NCI-H2107 treated with DMSO at 0.1 percent for 48 hours (cell line): ENCODE measurements around the gene DTX2.
"Not testable (repeated sequence)": the region's sequence is repeated elsewhere in the genome, so short reads cannot be mapped to it uniquely, and the experiment has no call there.

Source experiments
- DNase-seq: peaks from one replicate; lab custom pipeline; 2025; ENCODE audit not compliant: unreplicated experiment; lab: John Stamatoyannopoulos, UW

Gene DTX2

DNA sequence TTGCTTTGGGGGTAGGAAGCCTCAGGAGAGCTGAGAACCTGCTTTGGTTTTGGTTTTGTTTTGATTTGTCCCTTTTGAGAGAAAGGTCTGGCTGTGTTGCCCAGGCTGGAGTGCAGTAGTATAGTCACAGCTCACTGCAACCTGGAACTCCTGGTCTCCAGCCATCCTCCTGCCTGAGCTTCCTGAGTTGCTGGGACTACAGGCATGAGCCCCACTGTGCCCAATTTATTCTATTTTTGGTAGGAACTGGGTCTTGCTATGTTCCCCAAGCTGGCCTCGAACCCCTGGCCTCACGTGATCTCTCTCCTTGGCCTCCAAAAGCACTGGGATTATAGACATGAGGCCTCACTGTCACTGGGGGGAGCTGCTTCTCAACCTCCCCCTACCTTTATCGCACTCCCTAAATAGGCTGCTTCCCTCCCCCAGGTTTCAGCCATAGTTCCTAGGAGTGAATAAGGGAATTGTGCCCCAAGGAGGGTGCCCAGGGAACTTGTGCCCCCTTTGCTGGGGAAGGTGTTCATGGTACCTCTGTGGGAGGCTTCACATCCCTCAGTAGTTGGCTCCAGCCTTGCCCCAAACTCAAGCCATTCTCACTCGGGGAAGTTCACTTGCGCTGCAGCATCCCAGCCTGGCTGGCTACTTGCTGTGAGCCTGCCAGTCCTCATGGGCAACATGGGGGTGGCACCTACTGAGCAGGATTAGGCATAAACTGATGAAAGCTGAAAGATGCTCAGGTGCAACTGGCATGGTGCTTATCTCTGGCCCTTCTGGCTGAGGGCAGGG is 18.7 kb upstream of the DTX2 start:
- DNase-seq: not testable (repeated sequence)

DNA sequence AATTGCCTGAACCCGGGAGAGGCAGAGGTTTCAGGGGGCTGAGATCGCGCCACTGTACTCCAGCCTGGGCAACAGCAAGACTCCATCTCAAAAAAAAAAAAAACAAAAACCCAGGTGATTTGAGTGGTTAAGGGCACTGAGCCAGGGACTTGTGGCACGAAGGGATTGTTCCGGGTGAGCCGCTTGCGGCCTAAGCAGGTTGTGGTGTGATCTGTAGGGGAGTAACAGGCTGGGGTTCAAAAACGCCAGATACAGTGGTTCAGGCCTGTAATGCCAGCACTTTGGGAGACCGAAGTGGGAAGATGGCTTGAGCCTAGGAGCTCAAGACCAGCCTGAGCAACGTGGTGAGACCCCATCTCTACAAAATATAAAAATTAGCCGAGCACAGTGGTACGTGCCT is 17.7 kb upstream of the DTX2 start:
- not testable (repeated sequence) for DNase-seq

DNA sequence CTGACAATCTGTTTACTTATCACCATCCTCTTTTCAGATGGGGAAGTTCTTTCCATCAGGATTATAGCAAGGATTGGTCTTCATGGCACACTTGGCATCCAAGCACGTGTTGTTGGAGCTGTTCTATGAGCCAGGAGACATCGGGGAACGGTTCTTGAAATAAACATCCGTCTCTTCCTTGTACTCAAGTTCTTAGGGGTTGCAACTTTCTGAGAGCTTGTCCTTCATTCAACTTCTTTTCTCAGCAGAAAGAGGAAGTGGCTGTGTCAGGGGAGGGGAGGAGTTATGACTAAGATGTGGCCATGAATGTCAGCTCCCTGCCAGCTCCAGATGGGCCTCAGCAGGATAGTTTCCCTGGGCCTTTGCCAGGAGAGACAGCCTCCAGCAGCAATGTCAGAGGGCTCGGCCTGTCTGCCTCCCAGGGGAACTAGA is 15.9 kb upstream of the DTX2 start:
- not testable (repeated sequence) for DNase-seq

DNA sequence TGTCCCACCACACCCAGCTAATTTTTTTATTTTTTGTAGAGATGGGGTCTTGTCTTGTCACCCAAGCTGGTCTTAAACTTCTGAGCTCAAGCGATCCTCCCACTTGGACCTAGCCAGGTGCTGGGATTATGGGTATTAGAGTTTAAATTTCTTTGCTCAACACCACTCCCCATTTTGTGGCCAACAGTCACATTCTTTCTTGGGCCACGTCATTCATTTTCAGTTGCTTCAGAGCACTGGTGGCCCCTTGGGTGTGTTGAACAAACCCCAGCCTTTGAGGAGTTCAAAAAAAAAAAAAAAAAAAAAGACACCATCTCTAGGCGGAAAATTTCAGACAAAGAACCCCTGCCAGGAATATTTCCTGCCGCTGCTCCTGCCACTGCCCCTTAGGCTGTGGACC is 4.5 kb upstream of the DTX2 start:
- DNase-seq: not testable (repeated sequence)

DNA sequence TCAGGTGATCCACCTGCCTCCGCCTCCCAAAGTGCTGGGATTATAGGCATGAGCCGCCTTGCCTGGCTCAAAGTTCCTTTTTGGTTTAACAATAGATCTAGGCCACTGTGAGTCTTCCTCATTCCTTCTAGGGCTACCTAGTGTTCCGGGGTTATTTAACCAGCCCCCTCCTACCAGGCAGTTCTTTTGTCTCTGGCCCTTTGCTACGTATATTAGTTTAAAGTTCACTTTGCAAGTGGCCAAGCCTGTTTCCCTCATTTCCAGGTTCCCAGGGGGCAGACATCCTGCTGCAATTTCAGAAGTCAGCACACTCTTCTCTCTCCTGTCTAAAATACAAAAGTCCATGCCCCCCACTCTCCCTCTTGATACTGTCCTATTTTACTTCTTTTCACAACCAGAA is 3.0 kb upstream of the DTX2 start:
- not testable (repeated sequence) for DNase-seq

DNA sequence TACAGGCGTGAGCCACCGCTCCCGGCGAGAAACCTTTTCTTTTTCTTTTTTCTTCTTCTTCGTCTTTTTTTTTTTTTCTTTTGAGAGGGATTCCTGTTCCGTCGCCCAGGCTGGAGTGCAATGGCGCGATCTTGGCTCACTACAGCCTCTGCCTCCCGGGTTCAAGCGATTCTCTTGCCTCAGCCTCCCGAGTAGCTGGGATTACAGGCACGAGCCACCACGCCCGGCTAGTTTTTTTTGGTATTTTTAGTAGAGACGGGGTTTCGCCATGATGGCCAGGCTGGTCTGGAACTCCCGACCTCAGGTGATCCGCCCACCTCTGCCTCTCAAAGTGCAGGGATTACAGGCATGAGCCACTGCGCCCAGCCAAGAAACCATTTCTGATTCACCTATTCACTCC is 742 bp upstream of the DTX2 start:
- not testable (repeated sequence) for DNase-seq

DNA sequence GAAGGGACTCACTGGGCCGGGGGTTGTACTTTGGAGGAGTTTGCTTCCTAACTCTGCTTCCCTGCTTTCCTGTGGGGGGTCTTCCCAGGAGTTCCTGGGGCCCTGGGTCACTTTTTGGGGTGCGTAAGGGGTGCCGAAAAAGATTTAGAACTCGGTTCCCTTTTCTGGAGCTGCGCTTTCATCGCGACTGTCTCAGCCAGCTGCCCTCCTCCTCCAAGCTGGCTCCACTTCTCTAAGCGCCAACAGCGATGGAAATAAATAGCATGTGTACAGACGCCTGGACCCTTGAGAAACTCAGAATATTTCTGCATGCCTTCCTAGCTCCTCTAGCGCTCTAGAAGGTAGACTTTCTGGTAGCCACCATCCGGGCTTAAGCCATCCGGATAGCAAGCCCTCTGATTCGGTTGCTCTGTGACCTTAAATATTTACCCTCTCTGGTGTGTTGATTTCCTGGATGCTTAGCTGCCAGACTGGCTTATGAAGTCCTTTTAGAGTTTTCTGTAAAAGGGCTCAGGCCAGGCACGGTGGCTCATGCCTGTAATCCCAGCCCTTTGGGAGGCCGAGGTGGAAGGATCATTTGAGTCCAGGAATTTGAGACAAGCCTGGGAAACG is 868 bp downstream of the DTX2 start:
- DNase-seq: not testable (repeated sequence)

DNA sequence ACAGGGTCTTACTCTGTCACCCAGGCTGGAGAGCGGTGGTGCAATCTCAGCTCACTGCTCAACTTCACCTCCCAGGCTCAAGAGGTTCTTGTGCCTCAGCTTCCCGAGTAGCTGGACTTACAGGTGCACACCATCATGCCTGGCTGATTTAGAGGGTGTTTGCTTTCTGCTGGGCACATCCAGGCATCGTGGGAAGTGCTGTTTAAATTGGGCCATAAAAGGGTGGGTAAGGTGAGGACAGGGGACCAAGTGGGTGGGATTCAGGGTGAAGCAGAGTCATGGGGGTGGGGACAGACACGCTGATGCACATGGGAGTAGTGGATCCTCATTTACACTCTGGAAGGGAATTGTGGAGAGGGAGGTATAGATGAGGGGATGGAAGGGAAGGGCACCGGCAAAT is 3.5 kb downstream of the DTX2 start:
- not testable (repeated sequence) for DNase-seq

DNA sequence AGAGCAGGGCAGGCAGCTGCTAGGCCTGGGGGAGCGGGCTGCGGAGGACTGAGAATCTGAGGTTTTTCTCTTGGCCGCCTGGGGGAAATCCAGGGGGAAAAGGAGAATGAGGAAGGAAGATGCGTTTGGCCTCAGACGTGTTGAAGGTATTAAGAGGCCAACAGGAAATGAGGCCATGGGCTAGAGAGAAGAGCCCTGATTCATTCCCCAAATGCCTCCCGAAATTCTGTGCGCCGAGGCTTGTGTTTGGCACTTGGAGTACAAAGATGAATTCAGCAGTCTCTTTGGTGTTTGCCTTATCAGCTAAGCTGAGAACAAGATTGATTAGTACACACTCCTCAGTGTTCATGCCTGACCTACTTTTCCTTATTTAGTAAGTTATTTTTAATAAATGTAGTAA is 4.4 kb downstream of the DTX2 start:
- DNase-seq: not testable (repeated sequence)

DNA sequence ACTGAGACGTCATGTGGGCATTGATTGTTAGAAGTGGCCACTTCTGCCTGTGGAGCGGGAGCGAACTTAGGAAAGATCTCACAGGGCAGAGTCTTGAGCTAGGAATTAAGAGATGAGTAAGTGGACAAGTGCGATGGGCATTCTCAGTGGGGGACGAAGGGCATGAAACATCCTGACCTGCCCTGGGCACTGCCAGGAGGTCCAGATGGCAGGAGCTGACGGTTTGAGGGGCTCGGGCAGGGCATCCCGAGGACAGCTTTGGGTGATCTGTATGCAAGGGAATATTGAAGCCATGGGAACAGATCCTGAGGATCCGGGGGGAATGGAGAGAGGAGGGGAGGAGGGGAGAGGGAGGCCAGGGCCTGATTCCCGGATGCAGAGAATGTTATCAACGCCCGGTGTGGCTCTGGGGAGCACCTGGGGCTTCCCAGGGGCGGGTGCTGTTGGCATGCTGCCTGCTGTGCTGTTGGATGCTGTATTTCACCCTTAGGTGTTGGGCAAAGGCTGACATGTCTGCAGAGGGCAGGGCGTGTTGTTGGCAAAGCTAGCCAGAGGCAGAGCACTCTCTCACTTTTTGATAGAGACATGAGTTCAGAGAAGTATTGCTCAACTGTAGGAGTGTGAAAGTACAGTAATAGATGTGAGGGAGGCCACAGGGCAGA is 6.4 kb downstream of the DTX2 start:
- DNase-seq: not testable (repeated sequence)

DNA sequence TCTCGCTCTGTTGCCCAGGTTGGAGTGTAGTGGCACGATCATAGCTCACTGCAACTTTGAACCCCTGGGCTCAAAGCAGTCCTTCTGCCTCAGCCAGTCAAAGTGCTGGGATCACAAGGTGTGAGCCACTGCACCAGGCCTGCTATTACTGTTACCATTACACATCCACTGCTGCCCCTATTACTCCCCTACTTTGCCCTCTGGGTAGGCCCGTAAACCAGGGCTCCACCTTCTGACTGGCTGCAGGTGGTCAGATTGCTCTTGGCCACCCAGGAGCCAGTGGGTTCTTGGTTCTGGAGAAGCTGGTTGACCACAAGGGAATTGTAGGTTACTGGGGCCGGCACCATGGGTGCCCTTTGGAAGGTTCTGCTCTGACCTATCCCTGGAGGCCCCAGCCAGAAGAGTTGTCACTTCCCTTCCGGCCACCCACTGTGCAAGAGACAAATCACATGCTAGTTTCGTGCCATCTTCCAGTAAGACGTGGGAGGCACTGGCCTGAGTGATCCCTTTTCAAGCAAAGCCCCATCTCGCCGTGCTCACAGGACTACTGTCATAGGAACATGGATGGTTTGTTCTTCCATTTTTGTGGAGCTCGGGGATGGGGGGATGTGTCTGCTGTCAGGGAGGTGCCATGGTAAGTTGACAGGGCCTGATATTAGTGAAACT is 10.2 kb downstream of the DTX2 start:
- DNase-seq: not testable (repeated sequence)

DNA sequence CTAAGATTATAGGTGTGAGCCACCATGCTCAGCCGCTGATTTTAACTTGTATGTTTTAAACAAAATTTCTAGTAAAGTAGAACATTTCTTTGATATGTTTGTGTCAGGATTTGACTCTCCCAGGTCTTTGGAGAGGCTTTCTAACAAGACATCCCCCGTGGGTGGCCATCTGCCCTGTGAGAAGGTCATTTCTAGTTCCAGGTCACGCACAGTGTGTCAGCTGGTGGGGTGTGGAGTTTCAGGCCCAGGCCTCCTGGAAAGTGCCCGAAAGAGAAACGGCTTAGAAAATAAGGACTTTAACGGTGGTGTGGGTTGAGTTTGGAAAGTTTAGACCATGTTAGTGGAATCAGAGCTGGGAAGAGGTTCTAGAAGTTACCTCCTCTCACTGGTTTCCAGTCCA is 11.6 kb downstream of the DTX2 start:
- not testable (repeated sequence) for DNase-seq

DNA sequence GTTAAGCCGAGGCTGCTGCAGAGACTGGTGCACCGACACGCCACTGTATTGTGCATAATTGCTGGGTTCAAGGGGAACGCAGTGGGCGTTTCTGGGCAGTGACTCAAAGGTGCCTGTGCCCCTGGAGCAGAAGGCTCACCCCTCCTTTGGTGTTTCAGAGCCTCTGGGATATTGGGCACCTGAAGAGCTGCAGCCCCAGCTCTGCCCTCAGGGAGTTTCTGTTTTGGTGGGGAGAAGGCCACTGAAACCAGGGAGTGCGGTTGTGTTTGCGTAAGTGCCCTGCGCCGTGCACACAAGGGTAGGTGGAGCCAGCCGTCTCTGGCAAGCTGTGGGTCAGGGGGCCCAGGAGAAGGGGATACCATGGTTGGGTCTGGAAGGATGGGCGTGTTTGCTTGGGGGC is 14.8 kb downstream of the DTX2 start:
- DNase-seq: not testable (repeated sequence)

DNA sequence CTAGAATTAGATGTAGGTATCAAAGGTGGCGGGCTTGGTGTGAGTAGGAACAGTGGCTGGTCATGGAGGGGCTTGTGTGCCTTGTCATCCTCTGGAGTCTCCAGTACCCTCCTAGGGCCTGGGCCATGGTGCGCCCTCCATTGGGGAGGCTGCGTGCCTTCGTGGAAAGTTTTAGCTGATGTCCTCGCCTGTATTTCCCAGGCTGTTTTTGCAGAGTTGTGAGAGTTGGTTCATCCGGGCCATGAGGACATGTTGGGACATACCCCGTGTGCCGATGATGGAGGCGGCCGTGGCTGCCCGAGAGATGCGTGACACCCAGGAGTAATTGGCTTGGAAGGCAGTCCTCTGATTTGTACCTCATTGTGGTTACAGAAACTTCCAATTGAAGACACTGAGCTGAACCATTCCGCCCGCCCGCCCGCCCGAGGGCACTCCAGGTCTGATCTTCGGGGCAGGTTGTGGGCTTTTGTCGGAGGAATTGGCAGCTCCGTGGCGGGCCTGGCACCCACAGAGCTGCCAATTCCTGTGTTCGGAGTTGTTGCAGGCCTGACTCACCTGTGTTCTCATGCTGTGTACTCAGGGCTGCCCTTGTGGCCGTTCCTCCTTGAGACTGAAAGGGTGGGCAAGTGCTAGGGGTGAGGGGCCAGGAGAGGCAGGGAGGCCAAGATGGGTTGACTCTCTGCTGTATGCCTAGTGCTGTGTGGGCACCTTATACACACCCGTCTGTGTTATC is 15.4 kb downstream of the DTX2 start:
- DNase-seq: not testable (repeated sequence)

DNA sequence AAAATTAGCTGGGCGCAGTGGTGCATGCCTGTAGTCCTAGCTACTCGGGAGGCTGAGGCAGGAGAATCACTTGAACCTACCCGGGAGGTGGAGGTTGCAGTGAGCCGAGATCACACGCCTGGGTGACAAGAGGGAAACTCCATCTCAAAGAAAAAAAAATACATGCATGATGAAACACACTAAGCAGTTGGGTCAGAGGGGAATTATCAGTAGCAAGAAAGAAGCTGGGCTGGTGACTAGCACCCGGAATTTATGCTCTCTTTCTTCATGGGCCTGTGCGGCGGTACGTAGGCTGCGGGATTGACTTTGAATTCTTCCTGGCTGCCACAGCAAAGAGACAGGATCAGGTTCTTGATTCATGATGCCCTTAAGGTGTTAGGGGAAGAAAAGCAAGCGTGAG is 18.1 kb downstream of the DTX2 start:
- DNase-seq: not testable (repeated sequence)

DNA sequence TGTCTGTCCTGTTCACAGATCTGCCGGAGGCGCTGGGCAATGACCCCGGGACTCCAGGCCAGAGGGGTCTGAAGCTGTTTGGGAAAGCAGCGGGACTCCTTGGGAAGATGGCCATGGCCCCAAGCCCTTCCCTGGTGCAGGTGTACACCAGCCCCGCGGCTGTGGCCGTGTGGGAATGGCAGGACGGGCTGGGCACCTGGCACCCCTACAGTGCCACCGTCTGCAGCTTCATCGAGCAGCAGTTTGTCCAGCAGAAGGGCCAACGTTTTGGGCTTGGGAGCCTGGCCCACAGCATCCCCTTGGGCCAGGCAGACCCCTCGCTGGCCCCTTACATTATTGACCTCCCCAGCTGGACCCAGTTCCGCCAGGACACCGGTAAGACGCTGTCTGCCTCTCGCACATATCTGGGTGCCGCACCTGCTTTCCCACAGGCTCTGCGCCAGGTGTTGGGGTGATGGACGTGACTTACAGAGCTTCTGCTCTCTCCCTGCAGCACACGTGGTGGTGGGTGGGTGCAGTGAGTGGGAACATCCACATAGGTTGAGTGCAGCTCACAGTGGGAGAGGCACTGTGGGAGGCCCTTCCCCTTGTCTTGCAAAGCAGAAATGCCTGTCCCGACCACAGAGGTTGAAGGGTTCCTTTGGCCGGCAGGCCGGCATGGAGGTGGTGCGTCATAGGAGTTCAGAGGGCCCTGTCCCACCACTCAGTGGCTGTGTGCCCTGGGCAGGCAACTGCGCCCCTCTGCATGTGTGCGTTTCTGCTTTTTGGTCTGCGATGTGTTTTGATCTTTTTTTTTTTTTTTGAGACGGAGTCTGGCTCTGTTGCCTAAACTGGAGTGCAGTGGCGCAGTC is 19.1 kb downstream of the DTX2 start:
- DNase-seq: not testable (repeated sequence)

DNA sequence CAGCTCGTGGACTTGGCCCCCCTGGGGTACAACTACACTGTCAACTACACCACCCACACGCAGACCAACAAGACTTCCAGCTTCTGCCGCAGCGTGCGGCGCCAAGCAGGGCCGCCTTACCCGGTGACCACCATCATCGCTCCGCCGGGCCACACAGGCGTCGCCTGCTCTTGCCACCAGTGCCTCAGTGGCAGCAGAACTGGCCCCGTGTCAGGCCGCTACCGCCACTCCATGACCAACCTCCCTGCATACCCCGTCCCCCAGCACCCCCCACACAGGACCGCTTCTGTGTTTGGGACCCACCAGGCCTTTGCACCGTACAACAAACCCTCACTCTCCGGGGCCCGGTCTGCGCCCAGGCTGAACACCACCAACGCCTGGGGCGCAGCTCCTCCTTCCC is 21.2 kb downstream of the DTX2 start:
- not testable (repeated sequence) for DNase-seq

DNA sequence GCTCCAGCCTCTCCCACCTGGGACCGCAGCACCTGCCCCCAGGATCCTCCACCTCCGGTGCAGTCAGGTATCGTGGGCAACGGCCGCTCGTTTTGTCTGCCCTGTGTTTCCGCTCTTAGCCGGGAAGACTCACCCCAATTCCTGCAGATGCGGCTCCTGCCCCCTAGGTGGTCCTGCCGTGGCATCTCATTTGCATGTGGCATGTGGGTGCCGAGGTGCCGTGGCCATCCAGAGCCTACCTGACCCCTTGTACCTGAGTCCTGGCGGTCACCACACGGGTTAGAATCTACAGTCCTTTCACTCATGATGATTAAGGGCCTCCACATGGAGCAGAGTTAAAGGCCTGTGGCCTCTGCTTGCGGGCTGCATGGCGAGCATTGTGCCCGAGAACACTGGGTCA is 21.6 kb downstream of the DTX2 start:
- DNase-seq: not testable (repeated sequence)

DNA sequence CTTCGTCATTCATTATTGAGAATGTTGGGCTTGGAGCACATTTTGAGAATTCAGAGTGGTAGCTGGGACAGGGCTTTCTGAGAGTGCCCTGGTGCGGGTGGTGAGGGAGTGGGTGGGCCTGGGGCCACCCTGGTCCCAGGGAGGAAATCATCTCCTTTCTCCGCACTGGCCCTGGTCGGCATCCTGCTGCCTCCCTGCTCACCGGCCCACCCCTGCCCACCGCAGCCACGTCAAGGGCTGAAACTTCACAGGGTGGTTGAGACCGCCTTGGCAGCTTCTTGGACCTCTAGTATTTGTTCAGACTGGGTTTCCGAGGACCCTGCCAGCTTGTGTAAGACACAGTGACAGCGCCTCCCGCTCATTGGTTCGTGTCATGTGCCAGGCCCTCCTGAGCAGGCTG is 22.9 kb downstream of the DTX2 start:
- not testable (repeated sequence) for DNase-seq
